Heart right ventricle (tissue), 16 donors: ENCODE data around the gene SMURF2. TPM values are rescaled to one million over a fixed set of nuclear protein-coding genes. Genes with fewer than 3 reads are reported as not detected.
A peak's percentile ranks its signal among the peaks of the same experiment; 100 is the strongest.

ENCODE experiments used
- ATAC-seq, 8 donors: fragments of 200-7000 bp; cut with Tn5 transposase; one replicate each; pipeline ENCODE4 v1.9.1; 2020; ENCODE audit warnings: mild to moderate bottlenecking in 8 of 8, moderate library complexity in 8 of 8, moderate number of reproducible peaks in 1 of 8
- DNase-seq, 2 donors: peaks; one replicate each; pipeline ENCODE4 v3.0.0-alpha.2; 2020
- H3K27ac ChIP-seq, 10 donors: fragments of 200-600 bp; sonication (generic) in 2 of 10; one replicate each; pipeline versions ENCODE4 v1.5.0 to v1.8.0; 2020 to 2022; ENCODE audit warnings: mild to moderate bottlenecking in 3 of 10
- H3K27me3 ChIP-seq, 7 donors: fragments of 200-600 bp; one replicate each; pipeline ENCODE4 v1.8.0; 2021 to 2022; ENCODE audit warnings: mild to moderate bottlenecking in 2 of 7
- H3K36me3 ChIP-seq, 9 donors: fragments of 200-600 bp; sonication (generic) in 1 of 9; one replicate each; pipeline versions ENCODE4 v1.5.0 to v1.8.0; 2020 to 2022; ENCODE audit warnings: mild to moderate bottlenecking in 2 of 9
- H3K4me1 ChIP-seq, 9 donors: fragments of 200-600 bp; sonication (generic) in 1 of 9; one replicate each; pipeline versions ENCODE4 v1.5.0 to v1.8.0; 2020 to 2022; ENCODE audit warnings: mild to moderate bottlenecking in 4 of 9
- H3K4me3 ChIP-seq, 10 donors: fragments of 200-600 bp; sonication (generic) in 2 of 10; one replicate each; pipeline versions ENCODE4 v1.5.0 to v1.8.0; 2020 to 2022; ENCODE audit warnings: mild to moderate bottlenecking in 7 of 10, moderate library complexity in 2 of 10
- H3K9me3 ChIP-seq, 11 donors: fragments of 200-600 bp in 10 of 11; sonication (generic) in 2 of 11; one replicate each; pipeline versions ENCODE4 v1.5.0 to v1.8.0; 2013 to 2022; ENCODE audit warnings: mild to moderate bottlenecking in 2 of 11, control low read depth in 1 of 11, moderate library complexity in 1 of 11
- WGBS, 2 donors: extraction: QIAGEN DNeasy Blood & Tissue Kit; methylation state at CpG; one replicate each; pipeline ENCODE4 v1.1.7; 2013; ENCODE audit warnings: inconsistent platforms in 1 of 2; 5-methylcytosine and 5-hydroxymethylcytosine counted together
- intact Hi-C, 10 donors: fragments of 100-400 bp; cut with DNase I; formaldehyde crosslinking; loops; one replicate each; pipeline versions ENCODE4 v1.11.1 to v1.14.2; 2022
- polyA plus RNA-seq, 2 donors: library from polyadenylated mRNA; stranded (reverse); fragments of 200-250 nt; gene quantifications; one replicate each; pipeline ENCODE4 v1.2.3, GENCODE V29; 2013
- total RNA-seq, 10 donors: library from RNA; stranded (reverse); fragmentation: NEBNext Ultra II Directional in 3 of 10; extraction: Animal tissue kit (Norgen Biotek cat#: 25700) in 3 of 10; gene quantifications; one replicate each; pipeline versions ENCODE4 v1.2.1 to v1.2.4, GENCODE V29; 2021 to 2023
- TF ChIP-seq, protein P1 (sequence below), 9 donors: fragments of 200-600 bp; sonication (generic) in 2 of 9; IDR thresholded peaks; one replicate each; pipeline versions ENCODE4 v1.5.0 to v1.8.0; 2021 to 2022; ENCODE audit warnings: antibody characterized with exemption in 9 of 9, mild to moderate bottlenecking in 5 of 9, moderate library complexity in 1 of 9
- donor health status: Arrhythmogenic right ventricular cardiomyopathy.
- donor health status: ischemic (EF 13 %, LVEDD 7.1; RV severe dilation, severe dysfunction).
- donor health status: healthy with polysubstance abuse.
- donor health status: DM: no; HTN: yes; CAD: no.
- donor health status: DM: no; HTN: no; CAD: no.
- donor health status: ischemic (EF 25% LVEDD 6.9; RV normal size, moderate dysfunction).
- donor health status: ischemic (EF 25% LVEDD 5.7; RV mildly dilated, moderate dysfunction).
- donor health status: healthy.
- donor health status: DM: yes; HTN: yes; CAD: no.
- donor health status: Ischemic cardiomyopathy.
- donor health status: ischemic (EF 35%, LVEDD 5.7; RV mildly dilated, moderate dysfunction).
- donor health status: nonischemic (EF 11% LVEDD 7.7; RV severe dilation, severe dysfunction).
- donor health status: DM: yes; HTN: yes; CAD: no.
- donor health status: PGD.
- donor health status: ischemic (EF 29% LVEDD 5.4; RV normal size, mild dysfunction).
- donor health status: nonischemic (EF 23%, LVEDD 6.1; RV moderate dilation, normal function).

The SMURF2 gene
- total and polyA plus RNA-seq, 12 donors: 4.0 to 15.5 (median 12.2) TPM

DNA sequence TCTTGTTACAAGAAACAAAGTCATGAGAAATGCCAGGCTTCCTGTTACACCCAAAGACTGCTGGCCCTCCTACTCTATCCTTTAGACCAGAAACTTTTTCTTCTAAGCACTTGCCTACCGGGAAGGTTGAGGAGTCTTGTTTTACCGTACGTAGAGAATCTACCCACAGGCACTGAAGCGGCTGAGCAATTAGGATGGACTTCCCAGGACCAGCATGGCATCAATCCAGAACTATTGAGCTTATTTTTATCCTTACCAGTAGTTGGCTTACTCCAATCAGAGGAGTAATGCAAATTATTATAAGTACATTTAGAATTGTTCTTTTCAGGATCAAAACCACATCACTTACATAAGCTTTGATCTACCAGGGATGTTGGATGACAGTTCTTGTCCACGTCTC, 129.7 kb downstream of the SMURF2 start:
- TF ChIP-seq, protein P1, sequence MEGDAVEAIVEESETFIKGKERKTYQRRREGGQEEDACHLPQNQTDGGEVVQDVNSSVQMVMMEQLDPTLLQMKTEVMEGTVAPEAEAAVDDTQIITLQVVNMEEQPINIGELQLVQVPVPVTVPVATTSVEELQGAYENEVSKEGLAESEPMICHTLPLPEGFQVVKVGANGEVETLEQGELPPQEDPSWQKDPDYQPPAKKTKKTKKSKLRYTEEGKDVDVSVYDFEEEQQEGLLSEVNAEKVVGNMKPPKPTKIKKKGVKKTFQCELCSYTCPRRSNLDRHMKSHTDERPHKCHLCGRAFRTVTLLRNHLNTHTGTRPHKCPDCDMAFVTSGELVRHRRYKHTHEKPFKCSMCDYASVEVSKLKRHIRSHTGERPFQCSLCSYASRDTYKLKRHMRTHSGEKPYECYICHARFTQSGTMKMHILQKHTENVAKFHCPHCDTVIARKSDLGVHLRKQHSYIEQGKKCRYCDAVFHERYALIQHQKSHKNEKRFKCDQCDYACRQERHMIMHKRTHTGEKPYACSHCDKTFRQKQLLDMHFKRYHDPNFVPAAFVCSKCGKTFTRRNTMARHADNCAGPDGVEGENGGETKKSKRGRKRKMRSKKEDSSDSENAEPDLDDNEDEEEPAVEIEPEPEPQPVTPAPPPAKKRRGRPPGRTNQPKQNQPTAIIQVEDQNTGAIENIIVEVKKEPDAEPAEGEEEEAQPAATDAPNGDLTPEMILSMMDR (IDR thresholded peaks at IDR 0.05): no peak
- 60 to 76% methylated on average over 5 of the region's 5 CpGs for WGBS, 2 donors
- intact Hi-C loops: loop anchor here in 2 of 10 donors (10.0 kb wide), 1 partner anchor 112 kb away; no protein-coding TSS in a partner anchor
- Histone ChIP-seq H3K27me3 (no peaks in the 10 kb centered on the region), H3K9me3 (no peaks in the 10 kb centered on the region), H3K4me3 (no peak overlapping the region), H3K36me3 (peaks cover 0 to 100% (median 81%) of the 10 kb centered on the region in 9 donors), H3K4me1 (peaks cover 0 to 7% (median 0%) of the 10 kb centered on the region in 9 donors), H3K27ac (peak overlapping the region in 1 of 10 donors; percentile 18)
- DNase-seq (no peak), ATAC-seq (peak in 5 of 8 donors; percentile 25 to 50 (median 41))

DNA sequence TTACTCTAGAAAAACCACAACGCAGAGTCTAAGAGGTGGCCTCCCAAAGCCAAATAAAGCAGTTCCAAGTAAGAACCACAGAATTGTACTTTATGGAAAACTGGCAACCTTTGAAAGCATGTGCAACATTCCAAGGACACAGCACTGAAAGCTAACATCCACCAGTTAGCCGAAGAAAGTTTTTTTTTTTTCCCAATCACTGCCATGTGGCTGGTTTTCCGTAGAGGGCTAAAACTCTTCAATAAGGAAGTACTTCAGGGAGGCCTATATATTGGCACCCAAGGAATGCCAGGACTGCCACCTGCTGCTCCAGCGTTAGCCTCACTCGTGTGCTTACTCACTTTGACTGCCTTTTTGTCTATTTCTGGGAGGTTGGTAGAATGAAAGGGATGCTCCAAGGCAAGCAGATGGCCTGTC, 130.1 kb downstream of the SMURF2 start:
- no peaks in the 10 kb centered on the region for H3K9me3 ChIP-seq
- intact Hi-C loops: loop anchor here in 2 of 10 donors (10.0 kb wide), 1 partner anchor 113 kb away; no protein-coding TSS in a partner anchor
- peaks cover 0 to 100% (median 81%) of the 10 kb centered on the region in 9 donors for H3K36me3 ChIP-seq
- TF ChIP-seq, protein P1 (IDR thresholded peaks at IDR 0.05): no peak
- peak overlapping the region in 1 of 10 donors; percentile 18 for H3K27ac ChIP-seq
- H3K4me3 ChIP-seq: no peak overlapping the region
- ATAC-seq: peak in 2 of 8 donors; percentile 17 to 35
- no peaks in the 10 kb centered on the region for H3K27me3 ChIP-seq
- WGBS, 2 donors: 76 to 78% methylated on average over 5 of the region's 5 CpGs
- no peak for DNase-seq
- peaks cover 0 to 7% (median 0%) of the 10 kb centered on the region in 9 donors for H3K4me1 ChIP-seq

DNA sequence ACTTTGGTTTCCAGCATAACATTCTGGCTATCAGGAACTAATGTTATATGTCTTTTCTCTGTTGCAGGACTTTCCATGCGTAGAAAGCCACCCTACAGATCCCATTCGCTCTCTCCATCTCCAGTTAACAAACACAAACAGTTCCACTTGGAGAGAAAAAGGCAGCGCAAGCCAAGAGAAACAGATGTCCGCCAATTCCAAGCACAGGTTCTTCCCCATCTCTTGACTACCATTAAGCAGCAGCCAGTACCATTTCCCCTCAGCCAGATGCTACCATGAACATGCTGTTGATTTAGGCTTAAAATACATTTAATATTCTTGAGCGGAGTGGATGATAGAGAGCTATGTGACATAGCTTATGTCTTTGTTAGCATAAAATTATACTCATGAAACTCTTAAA, 132.9 kb downstream of the SMURF2 start:
- Histone ChIP-seq H3K27ac (no peak overlapping the region), H3K4me1 (peaks cover 0 to 7% (median 0%) of the 10 kb centered on the region in 9 donors), H3K9me3 (no peaks in the 10 kb centered on the region), H3K36me3 (peaks cover 0 to 100% (median 90%) of the 10 kb centered on the region in 9 donors), H3K27me3 (no peaks in the 10 kb centered on the region), H3K4me3 (no peak overlapping the region)
- TF ChIP-seq, protein P1 (IDR thresholded peaks at IDR 0.05): no peak
- DNase-seq (no peak), ATAC-seq (no peak)
- intact Hi-C loops: no loop called here
- WGBS, 2 donors: 94 to 95% methylated on average over 5 of the region's 5 CpGs

DNA sequence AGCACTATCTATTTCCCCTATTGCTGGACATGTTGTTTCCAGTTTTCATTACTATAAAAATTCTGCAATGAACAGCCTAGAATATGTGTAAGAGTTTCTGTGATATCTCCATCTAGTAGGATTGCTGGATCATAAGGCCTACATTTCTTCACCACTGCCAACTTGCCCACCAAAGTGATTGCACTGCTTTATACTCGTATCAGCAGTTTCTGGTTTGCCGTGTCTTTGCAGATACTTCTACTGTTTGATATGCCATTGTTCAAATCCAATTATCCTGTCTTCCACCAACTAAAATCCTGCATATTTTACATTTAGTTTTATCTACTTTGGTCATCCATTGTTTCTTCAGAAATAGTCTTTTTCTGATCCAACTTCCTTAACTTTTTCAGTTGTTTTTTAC, 134.2 kb downstream of the SMURF2 start:
- Histone ChIP-seq H3K4me1 (peaks cover 0 to 7% (median 0%) of the 10 kb centered on the region in 9 donors), H3K27ac (no peak overlapping the region), H3K9me3 (no peaks in the 10 kb centered on the region), H3K4me3 (no peak overlapping the region), H3K36me3 (peaks cover 0 to 100% (median 88%) of the 10 kb centered on the region in 9 donors), H3K27me3 (no peaks in the 10 kb centered on the region)
- no peak for ATAC-seq
- TF ChIP-seq, protein P1 (IDR thresholded peaks at IDR 0.05): no peak
- intact Hi-C loops: loop anchor here in 1 of 10 donors (2.0 kb wide), 1 partner anchor 65 kb away; no protein-coding TSS in a partner anchor
- WGBS, 2 donors: 88 to 92% methylated on average over 2 of the region's 2 CpGs
- DNase-seq: no peak
